ENCODE measurements around the gene PSKH1.
"Not testable (repeated sequence)": the region's sequence is repeated elsewhere in the genome, so short reads cannot be mapped to it uniquely, and the experiment has no call there.

The PSKH1 gene

GRCh38 chr16:67857547-67858233 lies 35.4 kb upstream of the PSKH1 start:
- POLR2A ChIA-PET (ENCODE audit: low non-redundant PET) = interaction anchor here (0.5 kb wide), 1 partner anchor 28 kb away, joined by 3 read pairs; no protein-coding TSS in a partner anchor
- TF ChIP-seq CTCF (conservative IDR thresholded peaks at IDR 0.05; ENCODE audit: low read depth) = no peak
- CTCF ChIA-PET = interaction anchor here (0.6 to 1.2 kb wide), 2 partner anchors 69 to 185 kb away, joined by 3 to 4 read pairs; no protein-coding TSS in a partner anchor
- DNase-seq (ENCODE audit: low spot score) = peak; percentile 97
- H3K27ac ChIP-seq = peak overlapping the region; percentile 79

- no peak for TF ChIP-seq CTCF (conservative IDR thresholded peaks at IDR 0.05; ENCODE audit: low read depth)
These were observed 34.6 kb upstream of the PSKH1 start for GRCh38 chr16:67858500-67858899.

GRCh38 chr16:67860589-67861398 lies 32.3 kb upstream of the PSKH1 start:
- DNase-seq (ENCODE audit: low spot score) = peak; percentile 51
- CTCF ChIA-PET = interaction anchor here (1.4 to 2.4 kb wide), 2 partner anchors 44 to 137 kb away, joined by 3 to 11 read pairs; no protein-coding TSS in a partner anchor
- H3K27ac ChIP-seq = peak overlapping the region; percentile 79
- POLR2A ChIA-PET (ENCODE audit: low non-redundant PET) = interaction anchor here (1.0 kb wide), 1 partner anchor 225 kb away, joined by 5 read pairs; the partner anchor contains the start of gene NFATC3
- TF ChIP-seq CTCF (conservative IDR thresholded peaks at IDR 0.05; ENCODE audit: low read depth) = no peak

More at GRCh38 chr16:67858500-67858899, 34.6 kb upstream of the PSKH1 start:
- ChIA-PET CTCF (no interaction called here), POLR2A (ENCODE audit: low non-redundant PET) (no interaction called here)
- DNase-seq (ENCODE audit: low spot score) = no peak
- peak overlapping the region; percentile 79 for H3K27ac ChIP-seq

GRCh38 chr16:67861877-67862276 lies 31.2 kb upstream of the PSKH1 start:
- CTCF ChIA-PET = interaction anchor here (0.6 to 2.0 kb wide), 5 partner anchors 11 to 138 kb away, joined by 3 to 7 read pairs (median 3); no protein-coding TSS in a partner anchor
- TF ChIP-seq CTCF (conservative IDR thresholded peaks at IDR 0.05; ENCODE audit: low read depth) = no peak
- no peak for DNase-seq (ENCODE audit: low spot score)
- POLR2A ChIA-PET (ENCODE audit: low non-redundant PET) = interaction anchor here (0.6 kb wide), 1 partner anchor 10 kb away, joined by 4 read pairs; no protein-coding TSS in a partner anchor
- H3K27ac ChIP-seq = peak overlapping the region; percentile 79

- H3K27ac ChIP-seq = peak overlapping the region; percentile 79
- TF ChIP-seq CTCF (conservative IDR thresholded peaks at IDR 0.05; ENCODE audit: low read depth) = no peak
- CTCF ChIA-PET = interaction anchor here (0.7 to 2.0 kb wide), 4 partner anchors 19 to 342 kb away, joined by 4 to 7 read pairs (median 6); no protein-coding TSS in a partner anchor
- POLR2A ChIA-PET (ENCODE audit: low non-redundant PET) = interaction anchor here (0.6 kb wide), 2 partner anchors 11 to 16 kb away, joined by 3 to 4 read pairs; no protein-coding TSS in a partner anchor
- DNase-seq (ENCODE audit: low spot score) = no peak
These were observed 30.2 kb upstream of the PSKH1 start for GRCh38 chr16:67862623-67863583.

GRCh38 chr16:67864044-67864443 lies 29.0 kb upstream of the PSKH1 start:
- CTCF ChIA-PET = interaction anchor here (0.9 kb wide), 1 partner anchor 192 kb away, joined by 4 read pairs; no protein-coding TSS in a partner anchor
- POLR2A ChIA-PET (ENCODE audit: low non-redundant PET) = interaction anchor here (0.7 kb wide), 1 partner anchor 19 kb away, joined by 3 read pairs; no protein-coding TSS in a partner anchor
- H3K27ac ChIP-seq = peak overlapping the region; percentile 79
- not testable (repeated sequence) for DNase-seq (ENCODE audit: low spot score)

Data from RWPE1 (cell line).